Astrocyte of the cerebellum (primary cell): ENCODE results near the gene KMT2E.
A peak's percentile ranks its signal among the peaks of the same experiment; 100 is the strongest.

Experiments used
- DNase-seq: peaks from one replicate; pipeline ENCODE4 v3.0.0-alpha.2; 2011; ENCODE audit warnings: low read depth
- H3K4me3 ChIP-seq: 2 replicates; pipeline ENCODE4 v1.5.1; 2011; ENCODE audit warnings: mild to moderate bottlenecking, low read depth, low read length, moderate library complexity
- CTCF ChIP-seq: IDR thresholded peaks from 2 replicates; pipeline ENCODE4 v1.5.1; 2012; ENCODE audit warnings: low read length, low read depth, moderate library complexity, mild to moderate bottlenecking; ENCODE audit errors: missing control alignments
- in situ Hi-C: cut with HindIII; loops from 2 replicates; pipeline ENCODE4 v1.10.0; 2017; ENCODE audit warnings: low sequenced_read_pairs

The KMT2E gene

GRCh38 chr7:105009667-105010503, 4.1 kb upstream of the KMT2E start:
- DNase-seq, result no peak
- no peak for TF ChIP-seq CTCF
- H3K4me3 ChIP-seq, result peak overlapping the region; percentile 96
- in situ Hi-C loops, result no loop called here

- in situ Hi-C loops, result no loop called here
- no peak for DNase-seq
- peak overlapping the region; percentile 96 for H3K4me3 ChIP-seq
- no peak for TF ChIP-seq CTCF
Observed at GRCh38 chr7:105010504-105011130, 3.4 kb upstream of the KMT2E start.

- peak overlapping the region; percentile 96 for H3K4me3 ChIP-seq
- in situ Hi-C loops, result no loop called here
- no peak for DNase-seq
- no peak for TF ChIP-seq CTCF
Observed at GRCh38 chr7:105011141-105011830, 2.7 kb upstream of the KMT2E start.

GRCh38 chr7:105011831-105012502, 2.0 kb upstream of the KMT2E start:
- peak overlapping the region; percentile 96 for H3K4me3 ChIP-seq
- in situ Hi-C loops, result no loop called here
- no peak for TF ChIP-seq CTCF
- no peak for DNase-seq

- TF ChIP-seq CTCF, result no peak
- peak; percentile 94 for DNase-seq
- in situ Hi-C loops, result no loop called here
- peak overlapping the region; percentile 96 for H3K4me3 ChIP-seq
Observed at GRCh38 chr7:105012503-105013220, 1.3 kb upstream of the KMT2E start.

- in situ Hi-C loops, result no loop called here
- DNase-seq, result peak; percentile 90
- peak overlapping the region; percentile 96 for H3K4me3 ChIP-seq
- TF ChIP-seq CTCF, result peak; percentile 71
Observed at GRCh38 chr7:105013221-105013815, 687 bp upstream of the KMT2E start.
